SK-MEL-5 (cell line): ENCODE data around the gene POFUT1. TPM values are rescaled to one million over a fixed set of nuclear protein-coding genes. Genes with fewer than 3 reads are reported as not detected.
"Not testable (repeated sequence)": the region's sequence is repeated elsewhere in the genome, so short reads cannot be mapped to it uniquely, and the experiment has no call there.

Experiments used
- DNase-seq: peaks from one replicate; pipeline ENCODE4 v3.0.0-alpha.2; 2016; ENCODE audit warnings: low read depth, low spot score
- in situ Hi-C: cut with HindIII; loops from 2 replicates; pipeline ENCODE4 v1.10.0; 2016; ENCODE audit warnings: low sequenced_read_pairs, high pct_unique_total_duplicates, low pct_unique_long_range_greater_than_20kb
- polyA plus RNA-seq, 2 experiments: library from polyadenylated mRNA; depleted of rRNA; stranded (reverse); fragments of >200 nt; gene quantifications; 2 replicates each; pipeline ENCODE4 v1.2.3, GENCODE V29; 2015
- total RNA-seq: library from RNA; depleted of rRNA; stranded (reverse); fragments of >200 nt; shearing (Covaris generic); gene quantifications from 2 replicates; pipeline ENCODE4 v1.2.3, GENCODE V29; 2014; rRNA removed

The POFUT1 gene
- total RNA-seq = 56.1 and 58.0 TPM in 2 replicates
- 88.0 and 123 TPM in 2 replicates for polyA plus RNA-seq (2015; cell fraction: cytosol; rRNA removed)
- polyA plus RNA-seq (2015; cell fraction: nucleus; rRNA removed) = 21.5 and 24.8 TPM in 2 replicates

- DNase-seq = peak; percentile 88
- in situ Hi-C loops = no loop called here
Observed at GRCh38 chr20:32207626-32208498, at the start of gene POFUT1, which contains the start of gene PLAGL2. Gene POFUT1, plus strand, starts transcription at chr20:32207880. Its CDS starts 62 bp downstream, at chr20:32207942. Gene PLAGL2, minus strand, starts transcription at chr20:32207743. Its CDS starts 5,565 bp downstream, at chr20:32202178.

GRCh38 chr20:32158351-32158750, 49.3 kb upstream of the POFUT1 start:
- no peak for DNase-seq
- in situ Hi-C loops = no loop called here

GRCh38 chr20:32158943-32159660, 48.6 kb upstream of the POFUT1 start:
- in situ Hi-C loops = no loop called here
- DNase-seq = no peak

GRCh38 chr20:32159766-32160221, 47.9 kb upstream of the POFUT1 start:
- no peak for DNase-seq
- in situ Hi-C loops = no loop called here

GRCh38 chr20:32160341-32160740, 47.3 kb upstream of the POFUT1 start:
- no peak for DNase-seq

GRCh38 chr20:32162351-32162750, 45.3 kb upstream of the POFUT1 start:
- DNase-seq = no peak
- in situ Hi-C loops = no loop called here

More at GRCh38 chr20:32160341-32160740, 47.3 kb upstream of the POFUT1 start:
- in situ Hi-C loops = no loop called here

- DNase-seq = no peak
- in situ Hi-C loops = no loop called here
Observed at GRCh38 chr20:32163951-32164350, 43.7 kb upstream of the POFUT1 start.

- in situ Hi-C loops = no loop called here
- DNase-seq = no peak
Observed at GRCh38 chr20:32164984-32165735, 42.5 kb upstream of the POFUT1 start.

GRCh38 chr20:32165836-32166545, 41.7 kb upstream of the POFUT1 start:
- in situ Hi-C loops = no loop called here
- no peak for DNase-seq

GRCh38 chr20:32167552-32167951, 40.1 kb upstream of the POFUT1 start:
- in situ Hi-C loops = no loop called here
- no peak for DNase-seq

- in situ Hi-C loops = no loop called here
- DNase-seq = peak; percentile 54
Observed at GRCh38 chr20:32168184-32168910, 39.3 kb upstream of the POFUT1 start.

- DNase-seq, in situ Hi-C loops: not testable (repeated sequence)
Observed at GRCh38 chr20:32177696-32178095, 30.0 kb upstream of the POFUT1 start.

- in situ Hi-C loops = no loop called here
- no peak for DNase-seq
Observed at GRCh38 chr20:32179515-32179914, 28.2 kb upstream of the POFUT1 start.

- in situ Hi-C loops = no loop called here
- no peak for DNase-seq
Observed at GRCh38 chr20:32179934-32180333, 27.7 kb upstream of the POFUT1 start.

GRCh38 chr20:32181606-32182005, 26.1 kb upstream of the POFUT1 start:
- in situ Hi-C loops = no loop called here
- no peak for DNase-seq

- no peak for DNase-seq
- in situ Hi-C loops = no loop called here
Observed at GRCh38 chr20:32183947-32184635, 23.6 kb upstream of the POFUT1 start.
